OCI-LY7 (cell line): Measurements from ENCODE around the gene DPYSL5. TPM values are rescaled to one million over a fixed set of nuclear protein-coding genes. Genes with fewer than 3 reads are reported as not detected.

Experiments
- BruUV-seq: library from RNA; stranded (reverse); fragments of 400-500 nt; replicated peaks from 2 replicates; lab custom pipeline; 2021; lab: Mats Ljungman, UMichigan
- CTCF ChIA-PET: fragments of 300-600 bp; sonication (Branson Sonifier 250); formaldehyde crosslinking; loops from one replicate; lab custom pipeline; 2022; ENCODE audit warnings: antibody characterized with exemption; ENCODE audit not compliant: unreplicated experiment; lab: Charles Lee
- POLR2A ChIA-PET: fragments of 300-600 bp; sonication (Branson Sonifier 250); formaldehyde crosslinking; loops from one replicate; lab custom pipeline; 2022; ENCODE audit warnings: antibody characterized with exemption; lab: Charles Lee
- DNase-seq: peaks from one replicate; pipeline ENCODE4 v3.0.0-alpha.2; 2015; ENCODE audit warnings: low spot score
- H2AFZ ChIP-seq: fragments of 200-600 bp; sonication (generic), shearing (Covaris generic); 2 replicates; pipeline ENCODE4 v1.6.1; 2014; ENCODE audit warnings: mild to moderate bottlenecking, antibody characterized with exemption, low read length, moderate library complexity
- H3K27ac ChIP-seq: fragments of 200-600 bp; sonication (generic); 2 replicates; pipeline ENCODE4 v1.5.1; 2014; ENCODE audit warnings: mixed run types, low read depth, mild to moderate bottlenecking, moderate library complexity, low read length, inconsistent platforms; ENCODE audit not compliant: poor library complexity, severe bottlenecking
- H3K36me3 ChIP-seq: fragments of 200-600 bp; sonication (generic); 2 replicates; pipeline ENCODE4 v1.6.1; 2014; ENCODE audit warnings: mild to moderate bottlenecking, antibody characterized with exemption, low read length, moderate library complexity, mixed read lengths; ENCODE audit not compliant: insufficient read depth
- H3K4me1 ChIP-seq: fragments of 200-600 bp; sonication (generic); 2 replicates; pipeline ENCODE4 v1.5.1; 2014; ENCODE audit warnings: mild to moderate bottlenecking, low read length; ENCODE audit not compliant: insufficient read depth, poor library complexity, severe bottlenecking
- H3K4me2 ChIP-seq: fragments of 200-600 bp; sonication (generic); 2 replicates; pipeline ENCODE4 v1.6.1; 2014; ENCODE audit warnings: mild to moderate bottlenecking, low read length
- H3K4me3 ChIP-seq: fragments of 200-600 bp; sonication (generic); 2 replicates; pipeline ENCODE4 v1.5.1; 2014; ENCODE audit warnings: mild to moderate bottlenecking, low read depth, low read length; ENCODE audit not compliant: poor library complexity, severe bottlenecking
- H3K79me2 ChIP-seq: fragments of 200-600 bp; sonication (generic); 2 replicates; pipeline ENCODE4 v1.6.1; 2016; ENCODE audit warnings: low read depth, mild to moderate bottlenecking, low read length, moderate library complexity, mixed read lengths; ENCODE audit not compliant: insufficient read depth
- H3K9me2 ChIP-seq: fragments of 200-600 bp; sonication (generic); 2 replicates; pipeline ENCODE4 v1.6.1; 2016; ENCODE audit warnings: mild to moderate bottlenecking, low read length, mixed read lengths; ENCODE audit not compliant: insufficient read depth
- H3K9me3 ChIP-seq: fragments of 200-600 bp; sonication (generic); 2 replicates; pipeline ENCODE4 v1.6.1; 2014; ENCODE audit warnings: mild to moderate bottlenecking, mixed run types, low read length, mixed read lengths
- H4K20me1 ChIP-seq: fragments of 200-600 bp; sonication (generic); 2 replicates; pipeline ENCODE4 v1.6.1; 2014; ENCODE audit warnings: mild to moderate bottlenecking, antibody characterized with exemption, low read length, moderate library complexity, mixed read lengths; ENCODE audit not compliant: insufficient read depth
- EZH2phosphoT487 ChIP-seq: fragments of 200-600 bp; sonication (generic); IDR thresholded peaks from 2 replicates; pipeline ENCODE4 v1.6.1; 2018; ENCODE audit warnings: low read depth, borderline replicate concordance, mild to moderate bottlenecking, mixed run types, antibody characterized with exemption, low read length, moderate library complexity, mixed read lengths
- intact Hi-C: fragments of 100-400 bp; cut with micrococcal nuclease; formaldehyde crosslinking; loops from one replicate; pipeline ENCODE4 v1.10.0; 2022; ENCODE audit not compliant: unreplicated experiment
- total RNA-seq, 2 experiments: library from RNA; depleted of rRNA in 1 of 2; stranded (reverse); fragments of >200 nt in 1 of 2; shearing (Covaris generic) in 1 of 2; gene quantifications; 2 replicates each; pipeline ENCODE4 v1.2.3, GENCODE V29; 2014 to 2022
- TF ChIP-seq, protein P1 (sequence below): fragments of 200-600 bp; sonication (generic); conservative IDR thresholded peaks from 2 replicates; pipeline ENCODE4 v1.5.1; 2014; ENCODE audit warnings: mild to moderate bottlenecking, antibody characterized with exemption, low read length, moderate library complexity, mixed read lengths

DPYSL5 gene
- total RNA-seq, 2 experiments from 2014 or later, result not detected

- intact Hi-C loops, result no loop called here
Observed at GRCh38 chr2:26816893-26817292, 31.0 kb upstream of the DPYSL5 start.

GRCh38 chr2:26818255-26818654 lies 29.7 kb upstream of the DPYSL5 start:
- ChIA-PET CTCF (no interaction called here), POLR2A (no interaction called here)
- H3K4me2 ChIP-seq, result no peak overlapping the region
- no peaks in the 10 kb centered on the region for H4K20me1 ChIP-seq
- H2AFZ ChIP-seq, result no peak overlapping the region
- TF ChIP-seq EZH2phosphoT487, result no peak
- TF ChIP-seq, protein P1, sequence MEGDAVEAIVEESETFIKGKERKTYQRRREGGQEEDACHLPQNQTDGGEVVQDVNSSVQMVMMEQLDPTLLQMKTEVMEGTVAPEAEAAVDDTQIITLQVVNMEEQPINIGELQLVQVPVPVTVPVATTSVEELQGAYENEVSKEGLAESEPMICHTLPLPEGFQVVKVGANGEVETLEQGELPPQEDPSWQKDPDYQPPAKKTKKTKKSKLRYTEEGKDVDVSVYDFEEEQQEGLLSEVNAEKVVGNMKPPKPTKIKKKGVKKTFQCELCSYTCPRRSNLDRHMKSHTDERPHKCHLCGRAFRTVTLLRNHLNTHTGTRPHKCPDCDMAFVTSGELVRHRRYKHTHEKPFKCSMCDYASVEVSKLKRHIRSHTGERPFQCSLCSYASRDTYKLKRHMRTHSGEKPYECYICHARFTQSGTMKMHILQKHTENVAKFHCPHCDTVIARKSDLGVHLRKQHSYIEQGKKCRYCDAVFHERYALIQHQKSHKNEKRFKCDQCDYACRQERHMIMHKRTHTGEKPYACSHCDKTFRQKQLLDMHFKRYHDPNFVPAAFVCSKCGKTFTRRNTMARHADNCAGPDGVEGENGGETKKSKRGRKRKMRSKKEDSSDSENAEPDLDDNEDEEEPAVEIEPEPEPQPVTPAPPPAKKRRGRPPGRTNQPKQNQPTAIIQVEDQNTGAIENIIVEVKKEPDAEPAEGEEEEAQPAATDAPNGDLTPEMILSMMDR, result no peak
- no peak overlapping the region for H3K4me3 ChIP-seq
- no peaks in the 10 kb centered on the region for H3K9me2 ChIP-seq
- BruUV-seq, result no TSS peak
- intact Hi-C loops, result no loop called here
- H3K4me1 ChIP-seq, result no peaks in the 10 kb centered on the region
- H3K9me3 ChIP-seq, result no peaks in the 10 kb centered on the region
- H3K36me3 ChIP-seq, result no peaks in the 10 kb centered on the region
- H3K27ac ChIP-seq, result no peak overlapping the region
- no peaks in the 10 kb centered on the region for H3K79me2 ChIP-seq
- DNase-seq, result no peak

More at GRCh38 chr2:26816893-26817292, 31.0 kb upstream of the DPYSL5 start:
- no peaks in the 10 kb centered on the region for H3K4me1 ChIP-seq
- ChIA-PET CTCF (no interaction called here), POLR2A (no interaction called here)
- H2AFZ ChIP-seq, result no peak overlapping the region
- no peaks in the 10 kb centered on the region for H3K36me3 ChIP-seq
- no peak for DNase-seq
- no TSS peak for BruUV-seq
- H4K20me1 ChIP-seq, result no peaks in the 10 kb centered on the region
- no peaks in the 10 kb centered on the region for H3K9me3 ChIP-seq
- no peak overlapping the region for H3K4me2 ChIP-seq
- TF ChIP-seq, protein P1, result no peak
- no peak for TF ChIP-seq EZH2phosphoT487
- H3K4me3 ChIP-seq, result no peak overlapping the region
- no peaks in the 10 kb centered on the region for H3K9me2 ChIP-seq
- H3K79me2 ChIP-seq, result no peaks in the 10 kb centered on the region
- H3K27ac ChIP-seq, result no peak overlapping the region

DNA sequence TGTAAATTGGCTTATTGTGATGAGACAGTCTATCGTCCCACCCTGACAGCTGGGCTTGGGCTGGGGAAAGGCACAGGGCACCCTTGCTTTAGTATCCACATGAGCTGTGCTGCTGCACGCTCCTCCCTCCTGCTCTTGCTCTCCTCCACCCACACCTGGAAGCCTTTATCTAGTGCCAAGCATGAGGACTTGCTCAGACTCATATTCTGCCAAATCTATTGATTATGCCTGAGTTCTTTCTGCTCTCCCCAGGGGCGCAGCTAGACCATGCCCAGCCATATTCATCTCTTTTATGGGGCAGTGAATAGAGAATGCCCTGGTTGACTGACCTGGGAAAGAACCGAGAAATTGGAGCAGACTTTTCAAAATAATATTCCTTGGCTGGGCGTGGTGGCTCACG lies 29.0 kb upstream of the DPYSL5 start:
- TF ChIP-seq, protein P1, result no peak
- no peak for TF ChIP-seq EZH2phosphoT487
- no peaks in the 10 kb centered on the region for H3K79me2 ChIP-seq
- H3K36me3 ChIP-seq, result no peaks in the 10 kb centered on the region
- no peak overlapping the region for H3K27ac ChIP-seq
- ChIA-PET CTCF (no interaction called here), POLR2A (no interaction called here)
- H4K20me1 ChIP-seq, result no peaks in the 10 kb centered on the region
- H3K9me2 ChIP-seq, result no peaks in the 10 kb centered on the region
- intact Hi-C loops, result no loop called here
- no peaks in the 10 kb centered on the region for H3K9me3 ChIP-seq
- no TSS peak for BruUV-seq
- no peak overlapping the region for H3K4me3 ChIP-seq
- no peak for DNase-seq
- no peak overlapping the region for H3K4me2 ChIP-seq
- no peaks in the 10 kb centered on the region for H3K4me1 ChIP-seq
- H2AFZ ChIP-seq, result no peak overlapping the region
